SK-N-MC (cell line): ENCODE results near the gene TMEM255B.

Experiments
- EZH2 ChIP-seq: fragments of 200-600 bp; sonication (generic); IDR thresholded peaks from one replicate; pipeline ENCODE4 v1.6.1; 2017; ENCODE audit warnings: antibody characterized with exemption
- FOXP2 ChIP-seq: optimal IDR thresholded peaks from 2 replicates; pipeline ENCODE3; 2011; ENCODE audit warnings: mild to moderate bottlenecking, moderate library complexity; ENCODE audit not compliant: insufficient read depth; ENCODE audit errors: extremely low read length, control extremely low read depth
- POLR2AphosphoS5 ChIP-seq: IDR thresholded peaks from 2 replicates; pipeline ENCODE4 v1.6.1; 2012; ENCODE audit warnings: mild to moderate bottlenecking, low read depth, low read length, borderline replicate concordance

DNA sequence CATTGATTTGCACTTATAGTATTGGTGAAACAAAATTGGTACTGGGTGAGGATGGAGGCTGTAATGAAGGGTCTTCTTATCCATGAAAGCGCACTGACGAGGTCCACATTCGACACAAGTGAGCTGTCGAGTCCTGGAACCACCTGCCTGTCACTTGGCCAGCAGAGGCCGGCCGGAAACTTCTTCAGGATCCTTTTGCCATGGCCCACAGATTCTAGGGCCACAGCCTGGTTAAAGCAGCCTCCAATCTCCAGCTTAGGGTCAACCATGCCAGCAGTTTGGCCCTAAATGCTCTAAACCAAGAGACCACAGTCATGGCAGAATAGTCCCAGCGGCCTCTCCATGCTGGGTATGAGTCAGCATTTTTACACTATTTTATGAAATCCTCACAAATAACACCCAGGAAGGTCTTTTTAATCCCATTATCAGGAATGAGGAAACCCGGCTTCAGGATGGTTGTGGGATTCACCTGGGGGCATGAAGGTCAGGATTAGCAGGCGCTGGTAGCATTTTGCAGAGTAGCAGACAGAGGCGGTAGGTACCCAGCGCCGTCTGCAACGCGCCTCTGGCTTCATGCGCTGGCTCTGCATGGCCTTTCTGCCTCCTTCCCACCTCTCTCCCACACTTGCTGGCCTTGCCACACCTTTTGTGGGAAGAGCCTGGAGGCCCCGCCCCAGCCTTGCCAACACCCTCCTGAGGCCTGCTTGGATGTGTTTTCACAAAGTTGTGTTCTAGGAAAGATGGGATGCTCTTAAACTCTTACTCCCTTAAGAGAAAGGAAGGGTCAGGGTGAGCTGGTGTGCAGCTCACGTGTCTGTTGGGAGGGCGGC is 89.6 kb downstream of the TMEM255B start:
- no peak for TF ChIP-seq EZH2
- no peak for TF ChIP-seq POLR2AphosphoS5
- TF ChIP-seq FOXP2, result no peak
